Neural crest cell (in vitro differentiated cells): Measurements from ENCODE around the gene CEACAM18. TPM values are rescaled to one million over a fixed set of nuclear protein-coding genes. Genes with fewer than 3 reads are reported as not detected.
"Not testable (repeated sequence)": the region's sequence is repeated elsewhere in the genome, so short reads cannot be mapped to it uniquely, and the experiment has no call there.

Source experiments
- DNase-seq: peaks from one replicate; pipeline ENCODE4 v3.0.0; 2021; ENCODE audit warnings: low read depth, mixed read lengths, low spot score
- H3K27ac Mint-ChIP-seq: one replicate; pipeline ENCODE4 v1.8.0; 2021; ENCODE audit warnings: mild to moderate bottlenecking, mixed read lengths; ENCODE audit not compliant: unreplicated experiment
- H3K27me3 Mint-ChIP-seq: 2 replicates; pipeline ENCODE4 v1.8.0; 2021; ENCODE audit warnings: low read depth, mild to moderate bottlenecking, mixed read lengths
- H3K36me3 Mint-ChIP-seq: 2 replicates; pipeline ENCODE4 v1.8.0; 2021; ENCODE audit warnings: low read depth, mild to moderate bottlenecking, mixed read lengths
- H3K4me1 Mint-ChIP-seq: 2 replicates; pipeline ENCODE4 v1.8.0; 2021; ENCODE audit warnings: mixed read lengths
- H3K4me3 Mint-ChIP-seq: one replicate; pipeline ENCODE4 v1.8.0; 2021; ENCODE audit warnings: mild to moderate bottlenecking, mixed read lengths
- H3K9me3 Mint-ChIP-seq: 2 replicates; pipeline ENCODE4 v1.8.0; 2021; ENCODE audit warnings: mixed read lengths
- CTCF ChIP-seq: fragments of 200-600 bp; sonication (generic); conservative IDR thresholded peaks from 2 replicates; pipeline ENCODE4 v1.5.0; 2021; ENCODE audit warnings: antibody characterized with exemption, mild to moderate bottlenecking
- total RNA-seq: library from RNA; stranded (reverse); gene quantifications from 2 replicates; pipeline ENCODE4 v1.2.1, GENCODE V29; 2021

Gene CEACAM18
- total RNA-seq, 1 donor from 2014 or later = not detected

DNA sequence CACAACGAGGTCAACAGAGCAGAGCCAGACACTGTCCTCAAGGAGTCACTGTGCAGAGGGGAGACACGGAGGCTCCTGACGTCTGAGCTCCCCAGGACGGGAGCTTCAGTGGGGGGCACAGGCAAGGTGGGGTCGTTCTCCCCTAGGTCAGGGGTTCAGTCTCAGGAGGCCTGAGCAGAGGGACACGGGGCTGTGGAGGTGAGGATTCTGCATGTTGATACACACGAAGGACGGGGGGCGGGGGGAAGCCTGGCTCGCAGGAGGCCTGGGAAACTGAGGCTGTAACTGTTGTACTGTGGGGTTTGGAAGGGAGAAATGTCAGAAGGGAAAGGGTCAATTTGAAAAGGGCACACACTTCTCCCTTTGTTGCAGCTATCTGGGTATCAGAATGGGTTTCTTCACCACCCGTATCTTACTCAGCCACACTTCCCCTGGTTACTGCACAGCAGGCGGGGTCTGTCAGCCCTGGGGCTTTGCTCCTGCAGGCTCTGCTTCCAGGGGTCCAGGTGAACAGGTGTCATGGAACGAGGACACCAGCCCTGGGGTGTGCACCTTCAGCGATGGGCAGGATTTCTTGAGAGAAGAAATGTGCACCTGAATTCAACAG lies 19.3 kb upstream of the CEACAM18 start:
- Mint-ChIP-seq H3K27ac (no peak overlapping the region), H3K27me3 (peaks cover 46% of the 10 kb centered on the region), H3K36me3 (no peaks in the 10 kb centered on the region), H3K9me3 (no peaks in the 10 kb centered on the region), H3K4me3 (no peak overlapping the region), H3K4me1 (no peaks in the 10 kb centered on the region)
- DNase-seq = no peak
- no peak for TF ChIP-seq CTCF

DNA sequence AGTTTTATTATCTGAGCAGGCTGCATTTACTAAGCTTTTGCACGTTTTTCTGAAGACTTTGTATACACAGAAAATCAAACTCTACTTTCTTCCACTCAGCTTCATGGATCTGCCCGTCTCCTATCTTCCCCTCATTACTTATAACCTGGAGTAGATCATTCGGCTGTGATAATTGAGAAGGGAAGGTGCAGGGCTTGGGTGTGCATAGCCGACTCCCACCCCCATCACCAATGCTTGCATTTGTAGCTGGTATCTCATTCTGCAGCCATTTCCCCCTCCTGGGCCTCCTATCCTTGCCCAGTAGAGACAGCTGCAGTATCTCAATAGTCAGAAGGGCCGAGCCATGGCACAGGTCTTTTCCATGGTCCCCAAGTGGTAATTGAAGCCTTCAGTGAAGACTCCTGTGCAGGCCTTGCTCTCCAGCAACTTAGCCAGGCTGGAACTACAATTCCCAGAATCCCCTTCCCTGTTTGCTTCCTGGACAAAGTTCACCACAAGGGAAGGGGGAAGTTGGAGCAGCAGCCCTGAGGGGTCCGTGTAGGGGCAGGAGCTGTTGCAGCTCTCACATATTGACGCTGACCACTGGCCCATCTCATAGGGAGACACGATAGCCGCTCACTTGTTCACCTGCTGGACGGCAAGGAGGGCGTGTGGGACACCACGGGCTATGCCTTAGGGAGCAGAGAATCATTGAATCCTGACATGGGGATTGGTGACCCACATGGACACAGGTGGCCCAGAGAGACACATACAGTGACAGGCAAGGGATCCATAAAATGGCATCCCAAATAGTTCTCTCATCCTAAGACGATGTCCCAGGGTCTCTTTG lies 18.0 kb upstream of the CEACAM18 start:
- H3K27me3 Mint-ChIP-seq = peaks cover 53% of the 10 kb centered on the region
- H3K4me1 Mint-ChIP-seq = no peaks in the 10 kb centered on the region
- no peak for TF ChIP-seq CTCF
- no peaks in the 10 kb centered on the region for H3K36me3 Mint-ChIP-seq
- H3K27ac Mint-ChIP-seq = no peak overlapping the region
- H3K9me3 Mint-ChIP-seq = no peaks in the 10 kb centered on the region
- DNase-seq = no peak
- H3K4me3 Mint-ChIP-seq = no peak overlapping the region

DNA sequence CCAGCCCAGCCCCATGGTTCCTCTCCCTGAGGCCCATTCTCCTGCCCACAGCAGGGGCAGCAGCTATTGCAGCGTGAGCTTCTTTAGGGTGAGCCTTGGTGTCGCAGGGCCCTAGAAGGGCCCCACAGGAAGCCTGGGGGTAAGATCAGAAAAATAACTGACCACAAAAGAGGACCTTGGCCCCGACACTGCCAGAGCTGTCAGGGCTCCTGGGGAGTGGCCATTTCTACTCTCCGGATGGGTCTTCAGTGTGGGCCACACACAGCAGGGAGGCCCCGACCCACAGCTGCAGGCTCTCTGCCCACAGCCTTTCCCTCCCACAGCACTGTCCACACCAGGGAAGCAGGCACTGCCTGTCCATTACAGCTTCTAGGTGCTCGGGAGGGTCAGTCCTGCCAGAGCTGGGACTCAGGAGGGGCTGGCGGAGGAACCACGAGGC lies 16.6 kb upstream of the CEACAM18 start:
- Mint-ChIP-seq H3K4me3 (no peak overlapping the region), H3K4me1 (no peaks in the 10 kb centered on the region), H3K36me3 (no peaks in the 10 kb centered on the region), H3K27me3 (peaks cover 62% of the 10 kb centered on the region), H3K9me3 (no peaks in the 10 kb centered on the region), H3K27ac (no peak overlapping the region)
- DNase-seq = no peak
- no peak for TF ChIP-seq CTCF

- no peak for TF ChIP-seq CTCF
- no peak for DNase-seq
- Mint-ChIP-seq H3K36me3 (no peaks in the 10 kb centered on the region), H3K4me1 (no peaks in the 10 kb centered on the region), H3K27ac (no peak overlapping the region), H3K27me3 (peaks cover 67% of the 10 kb centered on the region), H3K9me3 (no peaks in the 10 kb centered on the region), H3K4me3 (no peak overlapping the region)
Measured at GRCh38 chr19:51462276-51462675, 16.1 kb upstream of the CEACAM18 start.

GRCh38 chr19:51462681-51463080 lies 15.7 kb upstream of the CEACAM18 start:
- H3K4me3 Mint-ChIP-seq = no peak overlapping the region
- no peaks in the 10 kb centered on the region for H3K4me1 Mint-ChIP-seq
- TF ChIP-seq CTCF = no peak
- no peak overlapping the region for H3K27ac Mint-ChIP-seq
- peaks cover 71% of the 10 kb centered on the region for H3K27me3 Mint-ChIP-seq
- H3K36me3 Mint-ChIP-seq = no peaks in the 10 kb centered on the region
- H3K9me3 Mint-ChIP-seq = no peaks in the 10 kb centered on the region
- DNase-seq = no peak

GRCh38 chr19:51463976-51464581 lies 14.3 kb upstream of the CEACAM18 start:
- peaks cover 79% of the 10 kb centered on the region for H3K27me3 Mint-ChIP-seq
- not testable (repeated sequence) for H3K9me3 Mint-ChIP-seq, H3K27ac Mint-ChIP-seq, DNase-seq, H3K4me1 Mint-ChIP-seq, H3K4me3 Mint-ChIP-seq, H3K36me3 Mint-ChIP-seq
